ENCODE results near the gene MBP.

The MBP gene

DNA sequence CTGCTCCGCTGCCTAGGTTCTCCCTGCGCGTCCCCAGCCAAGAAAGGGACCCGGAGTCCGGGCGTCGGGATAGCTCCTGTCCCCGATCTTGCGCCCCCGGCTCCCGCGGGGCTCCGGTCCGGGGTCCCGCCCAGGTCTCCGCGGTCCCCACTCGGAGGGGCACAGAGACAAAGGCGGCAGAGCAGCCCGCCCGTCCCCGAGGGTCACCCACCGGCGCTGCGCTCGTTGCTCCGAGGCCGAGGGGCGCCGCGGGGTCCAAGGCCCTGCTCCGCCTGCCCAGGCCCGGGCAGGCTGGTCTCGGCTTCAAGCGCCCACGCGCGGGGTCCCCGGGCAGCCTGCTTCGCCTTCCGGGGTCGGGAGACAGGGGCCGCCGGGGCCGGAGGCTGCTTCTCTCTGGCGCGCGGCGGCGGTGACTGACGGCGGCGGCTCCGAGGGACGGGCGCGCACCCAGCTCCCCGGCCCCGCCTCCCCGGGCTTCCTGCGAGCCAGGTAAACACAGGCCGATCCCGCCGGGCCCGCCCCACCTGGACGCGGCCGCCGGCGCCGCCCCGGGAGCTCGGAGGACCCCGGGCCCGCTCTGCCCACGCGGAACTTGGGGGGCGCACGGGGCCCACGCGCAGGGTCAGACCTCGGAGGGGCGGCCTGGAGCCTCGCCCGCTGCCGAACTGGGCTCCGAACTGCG is at the start of gene MBP:
Gene MBP, minus strand, starts transcription at position 415 of the 682 bp plus-strand sequence. CDS start 27,522 bp downstream, outside the sequence.
- peak; percentile 57 for DNase-seq

DNA sequence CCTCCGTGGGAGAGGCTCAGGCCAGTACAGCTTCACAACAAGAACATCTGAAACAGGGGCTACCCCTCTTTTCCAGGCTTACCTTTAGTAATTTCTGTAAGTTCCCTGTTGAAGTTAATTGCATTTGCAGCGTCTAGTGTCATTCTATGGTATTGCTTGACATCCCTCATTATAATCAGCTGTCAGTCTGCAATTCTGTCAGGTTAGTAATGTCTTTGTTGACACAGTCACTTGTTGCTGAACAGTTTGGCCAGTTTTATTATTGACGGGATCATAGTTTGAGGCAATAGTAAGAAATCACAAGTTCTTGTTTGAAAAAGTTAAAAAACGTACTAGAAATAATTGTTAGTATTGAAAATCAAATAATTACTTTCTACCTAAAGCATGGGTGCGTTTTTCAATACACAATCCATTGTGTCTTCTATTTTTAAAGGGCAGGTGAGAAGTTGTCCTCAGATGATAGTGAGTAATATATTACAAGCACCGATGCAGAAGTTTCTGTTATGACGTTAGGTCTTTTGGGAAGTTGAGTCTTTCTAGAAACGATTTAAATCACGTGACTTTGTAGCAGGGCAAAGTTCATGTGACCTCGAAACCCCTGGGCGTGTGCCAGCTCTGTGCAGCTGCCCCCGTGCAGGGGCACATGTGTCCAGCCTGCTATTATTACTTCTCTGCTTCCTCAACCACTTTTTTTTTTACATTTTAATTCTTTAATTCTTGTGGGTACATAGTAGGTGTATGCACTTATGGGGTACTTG is 49.5 kb upstream of the MBP start:
- no peak for DNase-seq

DNA sequence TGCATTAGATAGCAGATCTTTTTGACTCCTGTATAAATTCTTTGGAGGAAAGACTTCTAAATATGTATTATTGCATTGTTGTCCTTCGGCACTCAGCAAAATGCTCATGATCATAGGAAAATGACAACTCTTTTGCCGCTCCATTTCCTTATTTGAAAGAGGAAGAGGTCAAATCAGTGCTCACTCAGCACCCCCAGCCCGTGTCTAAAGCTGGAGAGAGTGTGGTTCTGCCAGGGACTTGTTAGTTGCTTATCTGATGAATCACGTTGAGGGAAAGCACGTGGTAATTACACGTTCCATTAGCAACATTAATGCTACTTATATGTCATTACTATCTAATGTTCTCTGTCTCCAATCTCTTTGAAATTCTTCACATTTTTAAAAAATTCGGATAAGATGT is 46.0 kb upstream of the MBP start:
- DNase-seq = no peak

DNA sequence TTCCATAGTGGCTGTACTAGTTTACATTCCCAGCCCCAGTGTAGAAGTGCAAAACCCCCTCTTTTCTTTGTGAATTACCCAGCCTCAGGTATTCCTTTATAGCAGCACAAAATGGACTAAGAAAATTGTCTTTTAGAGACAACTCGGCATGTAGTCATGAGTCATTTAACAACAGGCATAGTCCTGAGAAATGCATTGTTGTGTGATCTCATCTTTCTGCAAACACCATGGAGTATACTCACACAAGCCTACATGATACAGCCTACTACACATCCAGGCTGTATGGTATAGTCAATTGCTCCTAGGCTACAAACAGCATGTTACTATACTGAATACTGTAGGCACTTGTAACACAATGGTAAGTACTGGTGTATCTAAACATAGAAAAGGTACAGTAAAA is 44.4 kb upstream of the MBP start:
- no peak for DNase-seq

DNA sequence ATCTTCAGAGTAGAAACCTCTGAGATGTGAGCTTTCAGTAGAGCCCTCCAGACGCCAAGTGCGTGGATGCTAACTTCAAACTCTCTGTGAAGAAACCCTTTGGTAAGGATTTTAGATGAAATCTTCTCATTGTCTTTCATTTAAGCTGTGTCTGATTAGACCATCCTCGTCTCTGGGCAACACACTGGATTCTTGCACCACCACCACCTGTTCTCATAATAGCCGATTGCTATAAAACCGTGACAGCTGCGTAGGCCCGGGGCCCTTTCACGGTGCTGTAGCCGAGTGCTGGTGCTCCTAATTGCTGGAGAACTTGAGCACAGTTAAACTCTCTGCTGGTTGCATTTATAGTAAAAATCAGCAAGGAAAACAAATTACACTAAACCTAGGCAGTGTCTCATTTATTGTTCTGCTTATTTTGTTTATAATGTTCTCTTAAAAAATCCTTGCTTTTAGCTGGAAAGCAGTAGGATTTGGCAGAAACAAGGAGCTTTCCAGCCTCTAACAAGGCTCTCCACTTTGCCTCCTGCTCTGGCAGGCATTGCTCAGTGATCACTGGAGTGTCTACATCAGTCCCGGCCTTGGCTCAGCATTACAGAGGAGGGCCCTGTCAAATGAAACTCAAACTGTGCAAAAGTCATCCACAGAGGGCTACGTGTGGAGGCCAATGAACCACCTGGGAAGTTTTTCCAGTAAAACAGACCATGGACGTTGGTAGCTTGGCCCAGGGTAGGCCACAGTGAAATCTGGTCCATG is 40.9 kb upstream of the MBP start:
- peak; percentile 59 for DNase-seq

DNA sequence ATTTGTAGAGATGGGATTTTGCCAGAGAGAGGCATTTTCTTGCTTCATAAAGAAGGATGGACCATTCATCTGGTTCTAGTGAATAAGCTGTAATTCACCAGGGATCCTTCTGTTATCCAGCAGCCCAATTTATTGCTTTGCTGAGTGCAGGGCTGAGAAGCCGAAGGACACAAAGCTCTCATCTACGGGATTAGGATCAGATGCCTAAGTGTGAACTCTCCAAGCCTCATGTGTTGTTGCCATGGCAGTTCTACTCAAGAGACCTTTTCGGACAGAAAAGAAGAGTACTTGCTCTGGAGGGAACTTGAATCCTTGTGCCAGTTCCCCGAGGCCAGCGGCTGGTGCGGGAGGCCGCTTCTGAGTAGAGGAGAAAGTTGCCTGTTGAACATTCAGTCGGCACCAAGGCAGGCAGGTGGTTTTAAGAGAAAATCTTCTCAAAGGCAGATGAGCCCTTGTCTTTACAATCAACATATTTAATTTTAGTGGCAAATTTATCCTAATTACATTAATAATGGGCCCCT is 38.4 kb upstream of the MBP start:
- DNase-seq = peak; percentile 9

DNA sequence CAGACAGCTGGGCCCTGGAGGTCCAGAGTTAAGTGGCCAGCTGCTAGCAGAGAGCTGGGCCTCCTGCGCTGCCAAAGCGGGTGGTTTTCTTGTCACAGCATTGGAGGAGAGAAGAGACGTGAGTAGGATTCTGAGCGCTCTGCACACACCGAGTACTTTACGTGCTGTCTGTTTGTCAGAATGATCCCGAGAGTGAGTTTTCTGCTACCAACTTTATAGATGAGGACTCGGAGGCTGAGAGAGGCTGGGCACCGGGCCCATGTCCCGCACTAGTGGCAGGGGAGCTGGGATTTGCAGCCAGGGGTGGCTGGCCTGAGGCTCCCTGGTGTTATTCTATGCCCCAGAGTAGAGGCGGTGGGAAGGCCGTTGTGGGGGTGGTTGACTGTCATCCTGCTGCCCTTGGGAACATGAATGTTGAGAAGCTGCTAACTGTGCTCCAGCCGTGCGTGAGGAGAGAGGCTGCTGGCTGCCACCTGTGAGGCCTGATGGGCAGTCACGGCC is 36.3 kb upstream of the MBP start:
- no peak for DNase-seq

DNA sequence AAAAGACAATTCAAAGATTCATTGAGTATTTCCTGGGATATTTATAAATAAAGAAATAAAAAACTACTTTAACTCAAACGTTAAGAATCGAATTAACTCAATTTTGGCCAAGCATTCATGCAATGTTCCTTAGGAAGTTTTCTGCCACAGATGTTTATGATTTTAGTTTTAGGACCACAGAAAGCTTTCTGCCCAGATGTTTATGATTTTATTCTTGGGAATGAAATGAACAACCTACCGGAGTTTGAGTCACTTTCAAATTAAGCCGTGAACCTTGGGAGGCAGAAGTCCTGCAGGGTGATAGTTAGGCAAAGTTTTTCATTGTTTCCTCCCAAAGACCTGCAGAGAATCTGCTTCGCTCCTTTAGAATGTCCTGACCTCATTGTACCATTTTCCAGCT is 34.7 kb upstream of the MBP start:
- no peak for DNase-seq

DNA sequence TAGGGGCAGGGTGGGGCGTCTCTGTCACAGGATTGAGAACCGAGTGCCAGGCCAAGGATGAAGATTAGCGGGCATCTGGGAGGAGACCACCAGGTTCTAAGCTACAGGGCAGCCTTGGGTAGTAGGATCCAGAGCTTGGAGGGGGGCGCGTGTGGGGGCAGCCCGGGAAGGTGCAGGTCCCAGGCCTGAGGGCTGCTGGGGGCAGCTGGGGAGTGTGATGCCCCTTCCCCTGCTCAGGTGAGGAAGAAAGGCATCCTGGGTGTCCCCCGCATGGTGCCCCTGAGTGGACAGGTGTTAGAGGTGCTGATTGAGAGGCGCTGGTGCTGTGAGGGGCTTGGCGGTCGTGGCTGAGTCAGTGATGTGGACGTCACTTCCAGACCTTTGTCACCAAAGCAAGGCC is 33.9 kb upstream of the MBP start:
- DNase-seq = no peak

DNA sequence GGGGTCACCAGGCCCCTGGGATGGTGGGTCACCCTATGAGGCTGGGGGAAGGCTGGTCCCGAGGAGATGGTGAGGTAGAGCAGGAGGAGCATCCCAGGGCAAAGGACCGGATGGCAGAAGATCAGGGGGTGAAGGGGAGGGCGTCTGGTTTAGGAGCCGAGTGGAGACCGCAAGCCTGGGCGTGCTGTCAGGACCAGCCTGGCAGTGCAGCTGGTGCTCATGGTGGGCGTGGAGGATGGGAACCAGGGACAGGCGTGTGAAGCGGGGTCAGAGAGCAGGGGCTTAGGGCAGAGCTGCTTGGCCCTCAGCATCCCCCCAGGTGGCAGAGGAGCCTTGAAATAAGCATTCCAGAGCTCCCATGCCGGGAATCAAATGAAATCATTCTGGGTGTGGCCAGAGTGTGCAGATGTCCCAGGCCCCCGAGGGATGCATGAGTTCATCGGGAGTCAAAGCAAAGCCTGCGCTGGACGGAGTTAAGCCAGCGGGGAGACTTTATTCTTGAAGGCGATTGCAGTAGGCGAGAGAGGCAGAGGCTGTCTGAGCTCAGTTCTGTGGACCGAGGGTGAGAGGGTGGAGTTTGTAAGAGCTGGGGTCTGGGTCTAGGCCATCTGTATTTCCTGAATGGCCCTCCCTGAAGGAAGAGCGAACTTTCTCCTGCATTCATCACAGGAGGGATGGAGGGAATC is 33.1 kb upstream of the MBP start:
- DNase-seq = no peak

DNA sequence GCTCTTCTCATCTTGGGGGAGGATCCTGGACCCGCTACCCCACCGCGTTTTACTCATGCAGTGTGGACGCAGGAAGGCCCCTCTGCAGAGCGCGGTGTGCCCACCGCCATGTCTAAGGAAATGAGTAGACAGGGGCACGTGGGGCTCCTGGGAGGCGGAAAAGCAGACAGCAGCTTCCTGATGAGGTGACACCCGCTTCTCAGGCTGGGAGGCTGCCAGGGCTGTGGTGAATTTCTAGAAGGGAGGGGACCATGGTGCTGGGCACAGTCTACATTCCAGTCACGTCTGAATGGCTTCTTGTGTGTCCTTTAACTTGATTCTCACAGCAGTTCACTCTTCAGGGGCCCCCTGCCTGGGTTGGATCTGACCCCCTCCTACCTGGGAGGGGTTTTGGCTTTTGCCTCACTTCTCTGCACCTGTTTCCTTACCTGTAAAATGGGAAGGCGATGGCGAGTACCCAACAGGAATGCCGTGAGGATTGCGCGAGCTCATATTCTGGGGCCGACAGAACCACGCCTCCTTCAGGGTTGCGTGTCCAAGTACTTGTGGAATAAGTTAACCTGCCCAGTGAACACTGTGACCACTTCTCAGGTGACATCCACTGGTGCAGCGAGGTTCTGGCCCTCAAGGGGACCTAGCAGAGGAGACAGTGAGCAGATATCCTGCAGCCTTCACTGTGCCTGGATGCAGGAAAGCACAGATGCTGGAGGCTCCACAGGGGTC is 32.3 kb upstream of the MBP start:
- DNase-seq = no peak

DNA sequence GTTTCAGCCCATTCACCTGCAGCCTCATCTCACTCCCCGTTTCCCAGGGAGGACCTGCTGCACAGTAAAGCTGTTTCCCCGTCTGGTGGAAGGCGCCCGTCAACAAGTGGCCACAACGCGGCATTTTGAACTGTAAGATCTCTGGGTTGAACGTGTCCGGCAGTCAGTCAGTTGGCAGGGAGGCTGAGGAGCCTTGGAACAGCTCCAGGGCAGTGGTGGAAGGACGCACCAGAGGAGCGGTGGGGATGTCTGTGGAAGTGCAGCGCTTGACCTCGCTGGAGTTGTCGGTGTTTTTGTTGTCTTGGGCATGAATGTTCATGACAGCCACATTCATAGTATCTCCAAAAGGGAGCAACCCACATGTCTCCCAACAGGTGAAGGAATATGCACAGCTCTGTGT is 31.4 kb upstream of the MBP start:
- no peak for DNase-seq

DNA sequence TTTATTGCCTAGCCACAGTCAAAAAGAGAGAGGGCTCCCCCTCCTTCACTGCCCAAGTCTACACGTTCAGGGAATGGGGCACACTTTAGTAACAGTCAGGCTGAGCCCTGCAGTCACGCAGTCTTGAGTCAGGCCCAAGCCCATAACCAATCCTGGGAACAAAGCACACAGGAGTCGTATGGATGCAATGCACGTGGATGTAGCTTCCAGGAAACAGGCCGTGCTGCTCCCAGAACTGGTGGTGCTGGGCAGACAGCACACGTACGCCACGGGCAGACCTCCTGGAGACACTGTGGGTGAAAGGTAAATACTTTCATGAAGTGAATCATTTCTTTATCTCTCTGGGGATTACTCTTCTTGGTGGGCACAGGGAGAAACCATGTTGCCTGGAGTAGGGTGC is 30.0 kb upstream of the MBP start:
- no peak for DNase-seq

DNA sequence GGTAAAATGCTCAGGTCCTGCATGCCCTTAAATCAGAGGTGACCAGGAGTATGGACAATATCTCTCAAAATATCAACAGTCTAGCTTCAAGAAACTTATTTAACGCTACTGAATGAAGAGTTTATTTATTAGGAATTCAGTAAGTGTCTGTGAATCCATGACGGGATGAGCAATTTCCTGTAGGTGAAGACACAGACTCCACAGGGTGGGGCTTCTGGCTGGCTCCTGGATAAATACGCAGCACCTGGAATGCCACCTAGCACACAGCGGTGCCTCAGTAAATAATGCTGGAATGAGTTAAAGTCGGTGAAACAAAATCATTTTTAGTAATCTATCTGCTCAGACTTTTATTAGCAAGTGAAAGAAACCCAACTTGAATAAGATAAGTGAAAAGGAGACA is 29.4 kb upstream of the MBP start:
- no peak for DNase-seq

DNA sequence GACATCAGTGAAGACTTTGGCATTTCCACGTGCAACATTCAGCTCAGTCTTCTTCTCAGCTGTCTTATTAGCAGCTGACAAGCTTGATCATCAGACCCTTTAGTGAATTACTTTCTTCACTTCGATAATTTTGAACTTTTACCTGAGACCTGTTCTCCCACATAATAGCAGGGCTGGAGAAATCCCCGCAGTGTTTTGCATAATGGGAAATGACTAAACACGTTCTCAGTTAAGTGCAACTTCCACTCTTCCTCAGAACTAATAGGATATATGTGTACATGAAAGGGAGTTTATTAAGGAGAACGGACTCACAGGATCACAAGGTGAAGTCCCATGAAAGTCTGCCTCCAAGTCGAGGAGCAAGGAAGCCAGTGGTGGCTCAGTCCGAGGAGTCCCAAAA is 28.8 kb upstream of the MBP start:
- DNase-seq = no peak

DNA sequence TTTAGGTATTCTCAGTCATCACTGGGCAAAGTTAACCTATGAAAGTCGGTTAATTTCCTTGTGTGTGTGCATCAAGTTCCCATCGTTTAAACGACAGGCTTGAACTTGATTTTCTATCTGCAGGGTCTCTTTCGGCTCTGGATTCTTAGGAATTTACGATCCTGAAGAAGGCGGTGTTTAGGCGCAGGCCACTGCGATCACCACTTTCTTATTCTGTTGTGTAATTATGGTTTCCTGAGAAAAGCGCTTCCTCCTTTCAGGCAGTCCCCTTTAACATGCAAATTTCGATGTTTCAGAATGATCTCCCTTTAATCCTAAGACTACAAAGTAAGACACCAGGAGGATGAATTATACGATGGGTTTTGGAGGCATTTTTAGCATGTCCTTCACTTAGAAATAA is 27.9 kb upstream of the MBP start:
- no peak for DNase-seq

DNA sequence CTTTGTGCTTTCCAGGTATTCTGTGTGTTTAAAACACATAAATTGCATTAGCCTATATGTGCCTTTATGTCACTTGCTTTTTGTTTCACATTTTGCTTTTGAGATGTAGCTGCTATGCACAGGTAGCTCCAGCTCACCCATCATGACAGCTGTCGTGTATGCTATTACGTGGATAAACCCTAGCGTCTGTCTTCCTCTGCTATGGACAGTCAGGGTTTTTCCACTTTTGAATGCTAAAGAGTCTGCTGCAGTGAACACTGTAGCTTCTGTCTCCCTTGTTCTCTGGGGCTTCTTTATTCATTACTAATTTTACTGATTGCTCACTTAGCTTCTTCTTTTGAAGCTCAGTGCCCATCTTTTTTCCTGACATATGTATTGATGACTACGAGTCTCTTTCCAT is 24.7 kb upstream of the MBP start:
- no peak for DNase-seq

DNA sequence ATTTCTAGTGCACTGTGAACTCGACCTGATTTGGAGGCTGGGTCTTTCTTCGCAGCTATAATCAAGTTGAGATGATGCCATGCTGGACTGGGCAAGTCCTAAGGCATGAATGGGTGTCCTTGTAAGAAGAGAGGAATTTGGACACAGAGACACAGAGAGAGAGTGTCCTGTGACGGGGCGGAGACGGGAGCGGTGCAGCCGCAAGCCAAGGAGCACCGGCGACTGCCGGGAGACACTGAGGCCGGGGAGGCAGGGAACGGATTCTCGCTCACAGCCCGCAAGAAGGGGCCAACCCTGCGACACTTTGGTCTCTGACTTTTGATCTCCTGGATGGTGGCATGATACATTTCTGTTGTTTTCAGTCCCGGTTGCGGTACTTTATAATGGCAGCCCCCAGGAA is 22.4 kb upstream of the MBP start:
- no peak for DNase-seq

DNA sequence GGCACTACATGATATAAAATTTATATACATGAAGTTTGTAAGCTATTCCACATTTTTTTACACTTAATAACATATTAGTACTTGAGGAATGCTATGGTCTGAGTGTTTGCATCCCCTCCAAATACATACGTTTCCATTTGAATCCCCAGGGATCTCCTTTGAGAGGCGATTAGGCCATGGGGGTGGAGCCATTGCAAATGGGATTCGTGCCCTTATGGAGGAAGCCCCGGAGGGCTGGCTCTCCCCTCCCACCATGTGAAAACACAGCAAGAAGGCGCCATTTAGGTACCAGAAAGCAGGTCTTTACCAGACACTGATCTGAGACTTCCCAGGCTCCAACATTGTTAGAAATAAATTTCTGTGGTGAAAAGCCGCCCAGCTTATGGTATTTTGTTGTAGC is 20.8 kb upstream of the MBP start:
- DNase-seq = no peak

DNA sequence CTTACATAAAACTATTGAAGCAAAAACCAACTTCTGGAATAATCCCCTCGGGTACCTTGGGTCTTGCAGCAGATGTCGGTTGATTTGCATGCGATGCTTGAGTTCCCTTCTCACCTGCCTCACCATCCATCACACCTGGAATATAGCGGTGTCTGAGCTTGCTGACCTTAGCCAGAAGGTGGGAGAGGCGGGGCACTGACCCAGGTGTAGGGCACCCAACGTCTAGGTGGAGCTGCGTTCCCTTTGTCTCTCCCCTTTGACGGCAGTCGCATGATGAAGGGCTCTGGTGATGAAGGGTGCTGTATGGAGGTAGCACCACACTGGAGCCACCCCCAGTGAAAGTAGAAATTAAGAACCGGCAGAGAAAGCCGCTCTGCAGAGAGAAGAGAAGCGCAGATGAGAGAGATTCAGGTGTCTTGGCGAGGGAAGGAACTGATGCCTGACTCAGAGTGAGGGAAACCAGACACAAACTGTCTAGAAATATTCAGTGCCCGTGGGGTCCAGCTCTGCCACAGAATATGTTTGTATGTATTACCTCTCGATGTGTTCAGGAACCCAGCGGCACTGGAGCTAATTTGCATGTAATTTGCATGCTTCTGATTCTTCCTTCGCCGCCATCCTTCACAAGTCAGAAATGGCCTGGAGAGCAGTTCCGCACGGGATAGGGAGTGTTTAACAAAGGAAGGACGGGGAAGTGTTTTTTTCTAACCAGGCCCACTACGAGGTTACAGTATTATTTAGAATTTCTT is 19.4 kb upstream of the MBP start:
- DNase-seq = no peak

DNA sequence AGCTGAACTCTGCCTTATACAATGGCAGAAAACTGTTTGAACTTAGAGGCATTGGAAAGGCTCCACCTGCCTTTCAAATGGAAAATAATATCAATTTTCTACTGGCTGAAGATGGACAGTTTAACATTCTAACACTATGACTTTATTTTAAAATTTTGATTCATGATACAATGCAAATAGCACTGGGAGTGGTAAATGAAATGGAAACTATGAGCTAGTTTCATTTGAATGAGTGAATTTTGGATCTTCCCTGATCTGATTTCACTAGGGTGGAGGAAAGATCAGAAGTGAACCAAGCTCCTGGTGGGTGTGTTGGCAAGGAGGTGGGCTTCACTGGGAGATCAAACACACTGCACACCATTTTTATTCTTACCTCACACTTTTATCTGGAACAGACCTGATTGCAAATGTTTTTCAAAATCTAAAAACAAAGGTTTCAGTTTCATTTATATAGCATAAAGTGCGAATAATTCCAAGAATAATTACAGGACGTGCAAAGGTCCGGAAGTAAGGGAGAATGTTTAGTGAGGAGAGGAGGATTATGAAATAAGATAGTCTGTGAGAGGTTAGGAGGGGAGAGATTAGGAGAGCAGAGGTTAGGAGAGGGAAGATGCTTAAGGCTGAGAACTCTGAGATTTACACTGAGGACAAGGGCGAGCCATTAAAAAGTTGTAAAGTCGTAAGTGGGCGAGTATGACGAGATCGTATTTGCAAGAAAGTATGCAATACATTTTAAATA is 18.6 kb upstream of the MBP start:
- no peak for DNase-seq

All from NCI-H1092 treated with DMSO at 0.1 percent for 48 hours (cell line).